Measurements from ENCODE around the gene CYSLTR2.

DNA sequence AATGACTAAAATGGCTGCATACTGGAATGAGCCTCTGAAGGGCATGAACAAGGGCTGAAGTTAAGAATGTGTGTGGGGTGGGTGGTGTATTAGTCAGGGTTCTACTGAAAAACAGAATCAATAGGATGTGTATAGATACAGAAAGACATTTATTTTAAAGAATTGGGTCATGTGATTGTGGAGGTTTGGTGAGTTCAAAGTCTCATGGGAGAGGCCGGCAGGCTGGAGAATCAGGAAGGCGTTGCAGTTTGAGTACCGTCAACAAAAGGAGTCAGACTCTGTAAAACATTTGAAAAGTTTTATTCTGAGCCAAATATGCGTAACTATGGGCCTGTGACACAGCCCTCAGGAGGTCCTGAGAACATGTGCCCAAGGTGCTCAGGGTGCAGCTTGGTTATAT lies 24.5 kb upstream of the CYSLTR2 start:
- TF ChIP-seq, protein P1, sequence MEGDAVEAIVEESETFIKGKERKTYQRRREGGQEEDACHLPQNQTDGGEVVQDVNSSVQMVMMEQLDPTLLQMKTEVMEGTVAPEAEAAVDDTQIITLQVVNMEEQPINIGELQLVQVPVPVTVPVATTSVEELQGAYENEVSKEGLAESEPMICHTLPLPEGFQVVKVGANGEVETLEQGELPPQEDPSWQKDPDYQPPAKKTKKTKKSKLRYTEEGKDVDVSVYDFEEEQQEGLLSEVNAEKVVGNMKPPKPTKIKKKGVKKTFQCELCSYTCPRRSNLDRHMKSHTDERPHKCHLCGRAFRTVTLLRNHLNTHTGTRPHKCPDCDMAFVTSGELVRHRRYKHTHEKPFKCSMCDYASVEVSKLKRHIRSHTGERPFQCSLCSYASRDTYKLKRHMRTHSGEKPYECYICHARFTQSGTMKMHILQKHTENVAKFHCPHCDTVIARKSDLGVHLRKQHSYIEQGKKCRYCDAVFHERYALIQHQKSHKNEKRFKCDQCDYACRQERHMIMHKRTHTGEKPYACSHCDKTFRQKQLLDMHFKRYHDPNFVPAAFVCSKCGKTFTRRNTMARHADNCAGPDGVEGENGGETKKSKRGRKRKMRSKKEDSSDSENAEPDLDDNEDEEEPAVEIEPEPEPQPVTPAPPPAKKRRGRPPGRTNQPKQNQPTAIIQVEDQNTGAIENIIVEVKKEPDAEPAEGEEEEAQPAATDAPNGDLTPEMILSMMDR (conservative IDR thresholded peaks at IDR 0.05 in 1 of 2, IDR thresholded peaks at IDR 0.05 in 1 of 2; ENCODE audit: extremely low read depth in 1 of 2, insufficient read depth in 1 of 2, low read depth in 1 of 2, low read length in 2 of 2): no peak
- TF ChIP-seq EZH2 (IDR thresholded peaks at IDR 0.05; ENCODE audit: borderline replicate concordance, low read length): no peak

Measured in mammary epithelial cell (primary cell).